ENCODE results near the gene RNF167.
"Not testable (repeated sequence)": the region's sequence is repeated elsewhere in the genome, so short reads cannot be mapped to it uniquely, and the experiment has no call there.

Gene RNF167

GRCh38 chr17:4903051-4903818, 36.8 kb upstream of the RNF167 start, which contains the start of gene CHRNE:
CHRNE (minus strand) TSS chr17:4903098; CDS start chr17:4903063, 35 bp downstream.
- DNase-seq: no peak

DNA sequence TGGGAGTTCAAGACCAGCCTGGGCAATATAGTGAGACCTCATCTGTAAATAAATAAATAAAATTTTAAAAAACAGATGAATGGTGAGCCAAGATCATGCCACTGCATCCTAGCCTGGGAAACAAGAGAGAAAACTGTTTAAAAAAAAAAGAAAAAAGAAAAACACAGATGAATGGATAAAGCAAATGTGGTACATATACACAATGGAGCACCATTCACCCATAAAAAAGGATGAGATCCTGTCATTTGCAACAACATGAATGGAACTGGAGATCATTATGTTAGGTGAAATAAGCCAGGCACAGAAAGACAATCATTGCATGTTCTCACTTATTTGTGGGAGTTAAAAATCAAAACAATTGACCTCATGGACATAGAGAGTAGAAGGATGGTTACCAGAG, 33.4 kb upstream of the RNF167 start:
- DNase-seq: not testable (repeated sequence)

GRCh38 chr17:4908301-4908700, 31.8 kb upstream of the RNF167 start:
- DNase-seq: no peak

DNA sequence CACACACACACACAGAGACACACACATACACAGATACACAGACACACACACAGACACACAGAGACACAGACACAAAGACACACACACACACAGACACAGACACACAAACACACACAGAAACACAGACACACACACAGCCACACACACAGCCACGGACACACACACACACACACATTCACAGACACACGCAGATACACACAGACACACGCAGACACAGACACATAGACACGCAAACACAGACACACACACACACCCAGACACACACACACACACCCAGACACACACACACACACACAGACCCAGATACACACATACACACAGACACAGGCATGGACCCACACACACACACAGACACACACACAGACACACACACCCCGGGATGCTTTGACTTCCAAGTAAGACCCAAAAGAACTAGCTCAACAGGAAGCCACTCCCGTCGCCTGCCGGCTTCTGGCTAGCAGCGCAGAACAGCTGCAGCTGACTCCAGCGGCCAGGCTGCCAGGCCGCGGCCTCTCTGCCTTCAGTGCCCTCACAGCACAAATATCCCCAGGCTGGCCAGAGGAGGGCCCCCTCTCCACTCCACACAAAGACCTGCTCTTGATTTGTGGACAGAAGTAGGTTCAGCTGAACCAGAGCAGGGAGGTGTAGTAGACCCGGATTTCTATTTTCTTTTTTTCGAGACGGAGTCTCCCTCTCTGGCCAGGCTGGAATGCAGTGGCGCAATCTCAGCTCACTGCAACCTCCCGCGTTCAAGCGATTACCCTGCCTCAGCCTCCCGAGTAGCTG, 31.2 kb upstream of the RNF167 start:
- no peak for DNase-seq

- no peak for DNase-seq
These were observed 26.1 kb upstream of the RNF167 start for GRCh38 chr17:4913994-4914393.

- not testable (repeated sequence) for DNase-seq
These were observed 25.5 kb upstream of the RNF167 start for GRCh38 chr17:4914551-4914950.

DNA sequence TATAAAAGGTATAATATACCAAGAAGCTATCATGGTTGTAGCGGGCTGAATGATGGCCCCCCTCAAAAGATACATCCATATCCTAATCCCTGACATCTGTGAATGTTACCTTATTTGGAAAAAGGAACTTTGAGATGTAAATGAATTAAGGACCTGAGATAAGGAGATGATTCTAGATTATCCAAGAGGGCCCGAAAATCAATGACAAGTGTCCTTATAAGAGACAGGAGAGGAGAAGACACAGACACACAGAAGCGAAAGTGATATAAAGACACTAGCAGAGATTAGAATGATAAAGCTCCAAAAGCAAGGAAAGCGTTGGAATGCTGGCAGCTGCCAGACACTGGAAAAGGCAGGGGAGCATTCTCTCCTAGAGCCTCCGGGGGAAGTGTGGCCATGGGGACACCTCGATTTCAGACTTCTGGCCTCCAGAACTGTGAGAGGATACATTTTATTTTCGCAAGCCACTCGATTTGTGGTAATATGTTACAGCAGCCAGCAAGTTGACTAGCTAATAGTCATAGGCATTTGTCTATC, 20.5 kb upstream of the RNF167 start:
- DNase-seq: no peak

- no peak for DNase-seq
These were observed 19.6 kb upstream of the RNF167 start for GRCh38 chr17:4920351-4921048.

DNA sequence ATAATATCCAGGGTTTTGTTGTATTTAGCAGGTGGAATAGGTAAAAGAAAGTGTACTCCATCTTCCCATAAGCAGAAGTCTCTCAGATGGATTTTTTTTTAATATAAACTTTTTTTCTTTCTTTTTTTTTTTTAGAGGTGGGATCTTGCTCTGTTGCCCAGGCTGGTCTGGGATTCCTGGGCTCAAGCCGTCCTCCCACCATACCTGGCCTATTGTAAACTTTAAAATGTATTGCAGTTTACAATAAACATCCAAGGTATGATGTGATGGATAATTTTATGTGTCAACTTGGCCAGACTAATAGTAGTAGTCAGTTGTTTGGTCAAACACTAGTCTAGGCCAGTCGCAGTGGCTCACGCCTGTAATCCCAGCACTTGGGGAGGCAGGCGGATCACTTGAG, 18.7 kb upstream of the RNF167 start:
- no peak for DNase-seq

DNA sequence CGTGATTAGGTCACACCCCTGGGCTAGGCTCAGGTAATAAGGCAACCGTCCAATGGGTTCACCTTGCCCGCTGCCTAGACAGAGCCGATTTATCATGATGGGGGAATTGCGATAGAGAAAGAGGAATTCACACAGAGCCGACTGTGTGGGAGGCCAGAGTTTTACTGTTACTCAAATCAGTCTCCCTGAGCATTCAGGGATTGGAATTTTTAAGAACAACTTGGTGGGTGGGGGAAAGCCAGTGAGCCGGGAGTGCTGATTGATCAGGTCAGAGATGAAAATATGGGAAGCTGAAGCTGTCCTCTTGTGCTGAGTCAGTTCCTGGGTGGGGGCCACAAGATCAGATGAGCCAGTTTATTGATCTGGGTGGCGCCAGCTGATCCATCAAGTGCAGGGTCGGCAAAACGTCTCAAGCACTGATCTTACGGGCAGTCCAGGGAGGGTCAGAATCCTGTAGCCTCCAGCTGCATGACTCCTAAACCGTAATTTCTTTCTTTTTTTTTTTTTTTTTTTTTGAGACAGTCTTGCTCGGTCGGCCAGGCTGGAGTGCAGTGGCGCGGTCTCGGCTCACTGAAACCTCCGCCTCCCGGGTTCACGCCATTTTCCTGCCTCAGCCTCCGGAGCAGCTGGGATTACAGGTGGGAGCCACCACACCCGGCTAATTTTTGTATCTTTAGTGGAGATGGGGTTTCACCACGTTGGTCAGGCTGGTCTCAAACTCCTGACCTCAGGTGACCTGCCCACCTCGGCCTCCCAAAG, 13.3 kb upstream of the RNF167 start:
- DNase-seq: not testable (repeated sequence)

DNA sequence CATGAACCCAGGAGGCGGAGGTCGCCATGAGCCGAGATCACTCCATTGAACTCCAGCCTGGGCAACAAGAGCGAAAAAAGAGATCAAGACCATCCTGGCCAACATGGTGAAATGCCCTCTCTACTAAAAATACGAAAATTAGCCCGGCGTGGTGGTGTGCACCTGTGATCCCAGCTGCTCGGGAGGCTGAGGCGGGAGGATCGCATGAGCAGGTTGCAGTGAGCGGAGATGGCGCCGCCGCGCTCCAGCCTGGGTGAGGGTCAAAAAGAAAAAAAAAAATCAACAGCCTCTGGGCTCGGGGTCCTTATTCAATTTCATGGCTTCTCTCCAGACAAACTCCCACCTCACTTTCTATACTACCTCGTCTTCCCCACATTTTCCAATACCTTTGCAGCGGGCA, 11.2 kb upstream of the RNF167 start:
- no peak for DNase-seq

DNA sequence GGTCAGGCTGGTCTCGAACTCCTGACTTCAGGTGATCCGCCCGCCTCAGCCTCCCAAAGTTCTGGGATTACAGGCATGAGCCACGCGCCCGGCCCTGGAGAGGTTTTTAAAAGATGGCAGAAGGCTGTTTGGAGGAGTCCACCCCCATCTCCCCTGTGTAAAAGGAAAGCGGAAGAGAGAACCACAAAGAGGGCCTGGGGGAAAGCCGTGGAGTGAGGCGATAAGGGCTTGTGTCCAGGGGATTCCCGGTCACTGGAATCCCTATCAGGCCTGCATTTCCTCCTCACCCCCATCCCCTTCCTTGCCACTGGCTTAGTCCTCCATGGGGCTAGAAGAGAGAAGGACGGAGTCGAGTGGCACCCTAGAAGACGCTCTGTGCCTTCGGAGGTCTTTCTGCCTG, 8.1 kb upstream of the RNF167 start, which contains the start of gene GP1BA:
TSS of gene GP1BA (plus strand) at position 315 of the 400 bp plus-strand sequence. CDS start 328 bp downstream, outside the sequence.
- DNase-seq: no peak

GRCh38 chr17:4932756-4933155, 7.3 kb upstream of the RNF167 start:
- no peak for DNase-seq

- DNase-seq: no peak
These were observed 6.4 kb upstream of the RNF167 start for GRCh38 chr17:4933646-4934045.

- no peak for DNase-seq
These were observed 5.7 kb upstream of the RNF167 start for GRCh38 chr17:4934173-4934979.

- no peak for DNase-seq
These were observed 4.4 kb upstream of the RNF167 start for GRCh38 chr17:4935650-4936049.

DNA sequence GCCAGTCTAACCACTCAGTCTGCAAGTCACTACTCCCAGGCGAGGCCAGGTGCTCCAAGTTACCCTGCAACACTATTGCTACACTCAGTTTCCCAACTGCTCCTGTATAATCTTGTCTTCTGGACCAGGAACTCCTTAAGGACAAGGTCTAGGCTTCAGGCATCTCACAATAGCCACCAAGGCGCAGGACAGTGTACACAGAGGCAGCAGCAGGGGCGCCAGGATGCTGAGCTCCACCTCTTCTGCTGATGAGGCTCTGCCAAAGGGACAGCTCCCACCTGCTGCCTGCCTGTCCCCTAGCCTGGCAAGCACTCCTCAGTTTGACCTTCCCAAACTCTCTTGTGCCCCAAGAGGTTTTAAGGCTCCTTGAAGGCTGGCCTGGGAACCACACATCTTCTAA, 3.6 kb upstream of the RNF167 start:
- DNase-seq: no peak

GRCh38 chr17:4937553-4937952, 2.5 kb upstream of the RNF167 start:
- no peak for DNase-seq

GRCh38 chr17:4938069-4938491, 2.0 kb upstream of the RNF167 start:
- no peak for DNase-seq

GRCh38 chr17:4938688-4939545, 1.2 kb upstream of the RNF167 start:
- DNase-seq: no peak

- no peak for DNase-seq
These were observed 597 bp upstream of the RNF167 start for GRCh38 chr17:4939546-4939795.
